GM21528 (cell line): Measurements from ENCODE around the gene MAML2.
A peak's percentile ranks its signal among the peaks of the same experiment; 100 is the strongest.

Experiments used
- ATAC-seq: cut with Tn5 transposase; IDR thresholded peaks from one replicate; pipeline ENCODE4 v1.9.1; 2021; ENCODE audit warnings: mild to moderate bottlenecking, moderate library complexity; ENCODE audit not compliant: unreplicated experiment, low FRiP score

Gene MAML2

DNA sequence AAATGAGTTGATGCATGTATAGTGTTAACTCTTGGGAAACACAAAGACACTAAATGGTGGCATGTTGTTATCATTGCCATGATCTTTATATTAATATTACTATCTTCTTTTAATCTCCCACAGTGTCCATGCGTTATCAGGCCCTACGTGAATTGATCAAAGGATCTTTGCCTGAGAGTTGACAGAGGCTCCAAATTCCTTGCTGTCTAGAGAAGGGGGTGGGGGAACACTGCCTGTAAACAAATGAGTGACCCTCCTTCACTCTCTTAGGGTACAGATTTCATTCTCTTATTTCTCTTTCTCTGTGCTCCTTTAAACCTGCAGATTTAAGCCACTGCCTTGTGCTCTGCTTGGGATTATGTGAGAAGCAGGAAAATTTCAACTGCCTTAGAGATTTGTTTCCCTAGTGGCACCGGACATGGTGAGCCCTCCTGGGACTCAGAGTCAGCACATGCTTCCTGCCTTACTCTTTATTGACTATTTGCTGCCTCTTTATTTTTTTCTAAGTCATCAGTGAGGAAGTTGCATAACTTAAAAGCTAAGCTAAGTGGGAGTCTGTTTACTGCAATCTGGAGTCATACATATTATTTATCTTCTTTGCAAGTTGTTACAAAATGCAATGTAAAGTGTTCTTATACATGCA is 122.9 kb downstream of the MAML2 start:
- no peak for ATAC-seq

DNA sequence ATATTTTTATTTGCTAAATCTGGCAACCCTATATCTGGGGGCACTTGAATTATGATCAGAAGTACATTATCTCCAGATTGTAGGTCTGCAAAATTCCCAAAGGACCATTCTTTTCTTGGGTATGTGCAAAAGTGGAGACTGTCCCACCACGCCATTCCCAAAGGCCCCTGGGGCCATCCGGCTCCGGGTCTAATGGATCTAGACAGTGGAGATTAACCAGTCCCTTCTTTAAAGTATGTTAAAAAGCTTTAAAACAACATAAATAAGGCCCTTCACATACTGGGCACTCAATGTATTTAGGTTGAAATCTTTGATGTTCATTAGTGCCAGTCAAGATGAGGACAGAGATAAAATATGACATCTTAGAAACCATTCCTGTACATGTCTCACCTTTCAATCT is 124.1 kb downstream of the MAML2 start:
- ATAC-seq = no peak

DNA sequence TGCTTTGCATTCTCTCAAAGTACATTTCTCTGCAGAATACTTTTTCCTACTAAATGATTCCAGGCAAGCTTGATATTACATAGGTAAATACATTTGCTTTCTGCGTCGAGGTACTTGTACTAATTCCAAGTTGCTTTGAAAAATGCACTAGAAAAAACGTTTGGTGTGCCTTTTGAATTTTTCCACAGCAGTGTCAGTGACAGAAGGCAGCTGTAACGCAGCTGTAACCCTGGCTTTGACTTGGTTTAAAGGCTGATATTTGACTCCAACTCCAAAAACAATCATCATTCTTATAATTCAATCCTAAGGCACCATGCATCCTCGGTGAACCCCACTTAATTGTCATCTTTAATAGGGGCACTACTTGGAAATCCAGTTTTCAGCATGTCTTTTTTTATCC is 125.0 kb downstream of the MAML2 start:
- ATAC-seq = no peak

DNA sequence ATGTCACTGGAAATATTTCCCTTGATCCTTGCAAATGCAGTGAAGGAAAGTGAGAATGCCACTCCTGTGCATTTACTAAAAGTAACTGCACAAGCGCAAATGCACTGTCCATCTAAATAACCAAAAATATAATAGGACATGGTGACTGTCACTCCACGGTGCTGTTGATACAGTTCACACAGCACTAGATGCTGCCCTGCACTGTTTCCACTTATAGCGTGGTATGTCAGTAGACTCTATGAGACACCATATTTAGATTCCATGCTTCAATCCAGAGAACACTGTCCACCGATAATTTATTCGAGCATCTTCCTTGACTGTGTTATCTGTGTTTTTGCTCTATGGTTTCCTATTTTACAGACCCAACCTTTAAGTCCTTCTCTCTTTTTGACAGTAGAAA is 125.8 kb downstream of the MAML2 start:
- no peak for ATAC-seq

DNA sequence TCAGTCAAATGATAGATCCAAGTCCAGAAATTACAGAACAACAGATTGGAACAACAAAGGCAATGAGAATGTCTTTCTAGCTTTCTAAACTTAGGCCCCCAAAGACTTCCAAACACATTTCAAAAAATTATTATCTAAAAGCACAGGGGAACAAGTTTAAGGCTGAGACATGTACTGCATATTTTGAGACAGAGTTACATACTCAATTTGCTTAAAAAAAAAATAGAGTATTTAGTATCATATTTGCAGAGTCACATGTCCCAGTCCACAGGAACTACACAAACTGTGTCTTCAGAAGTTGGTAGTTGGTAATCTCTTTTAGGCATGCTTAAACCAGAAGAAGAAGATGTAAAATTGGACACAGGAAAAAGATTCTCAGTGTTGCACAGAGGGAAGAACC is 127.2 kb downstream of the MAML2 start:
- ATAC-seq = no peak

DNA sequence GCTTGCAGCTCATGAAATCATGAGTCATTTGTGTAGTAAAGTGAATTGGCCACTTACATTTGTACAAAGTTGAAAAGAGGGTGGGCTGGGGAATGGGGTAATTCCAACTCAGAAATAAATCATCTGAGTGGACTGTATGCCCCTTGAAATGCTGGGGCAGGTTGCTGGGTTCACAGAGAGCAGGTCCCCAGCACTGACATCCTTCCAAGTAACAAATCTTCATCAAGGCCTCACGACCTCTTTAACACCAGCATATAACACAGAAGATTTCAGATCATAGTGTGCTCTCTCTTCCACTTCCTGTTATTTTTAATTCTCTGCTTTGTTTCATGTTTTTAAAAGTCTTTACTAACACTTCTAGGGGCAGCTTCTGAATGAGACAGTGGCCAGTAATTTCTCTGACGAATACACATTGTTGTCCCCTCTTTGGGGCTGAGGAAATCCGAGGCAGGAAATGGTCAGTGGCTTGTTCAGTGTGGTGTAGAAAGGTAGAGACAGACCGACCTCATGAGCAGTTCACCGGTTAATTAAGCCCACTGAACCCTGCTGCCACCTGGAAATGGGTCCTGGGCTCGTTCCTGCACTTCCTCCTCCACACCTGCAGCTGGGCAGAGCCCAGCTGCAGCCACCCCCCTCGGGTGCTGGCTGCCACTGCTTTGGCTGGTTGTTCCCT is 127.7 kb downstream of the MAML2 start:
- ATAC-seq = peak; percentile 85

DNA sequence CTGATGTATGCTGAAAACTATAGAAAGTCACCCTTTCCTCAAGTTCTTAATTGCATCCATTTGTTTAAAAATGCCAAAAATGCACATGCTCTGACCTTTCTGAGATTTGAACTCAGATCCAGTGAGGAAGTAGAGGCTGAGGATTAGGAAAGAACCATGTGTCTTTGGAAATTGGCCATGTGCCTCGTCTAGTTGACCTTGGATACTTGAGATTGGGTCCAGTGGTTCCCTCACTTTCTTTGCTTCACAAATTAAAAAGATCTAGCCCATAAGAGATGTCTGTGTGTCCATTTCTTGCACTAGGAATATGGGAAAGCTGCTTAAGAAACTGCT is 128.3 kb downstream of the MAML2 start:
- no peak for ATAC-seq

DNA sequence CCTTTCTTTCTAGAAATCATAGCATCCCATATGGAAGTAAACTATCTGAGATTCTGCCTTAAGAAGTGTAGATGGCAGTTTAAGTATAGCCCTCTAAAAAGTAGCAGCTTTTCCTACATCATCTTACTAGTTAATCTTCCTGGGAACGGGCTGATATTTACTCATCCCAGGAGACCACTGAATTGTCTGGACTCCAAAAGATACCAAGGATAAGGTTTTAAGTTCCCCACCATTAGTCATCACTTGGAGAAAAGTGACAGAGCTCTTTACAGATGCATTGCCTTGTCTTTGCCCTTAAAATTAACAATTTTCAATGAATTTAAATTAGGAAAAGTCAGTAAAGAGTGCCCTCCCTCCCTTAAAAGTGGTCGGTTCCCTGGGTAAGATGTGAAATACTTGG is 129.5 kb downstream of the MAML2 start:
- ATAC-seq = no peak

DNA sequence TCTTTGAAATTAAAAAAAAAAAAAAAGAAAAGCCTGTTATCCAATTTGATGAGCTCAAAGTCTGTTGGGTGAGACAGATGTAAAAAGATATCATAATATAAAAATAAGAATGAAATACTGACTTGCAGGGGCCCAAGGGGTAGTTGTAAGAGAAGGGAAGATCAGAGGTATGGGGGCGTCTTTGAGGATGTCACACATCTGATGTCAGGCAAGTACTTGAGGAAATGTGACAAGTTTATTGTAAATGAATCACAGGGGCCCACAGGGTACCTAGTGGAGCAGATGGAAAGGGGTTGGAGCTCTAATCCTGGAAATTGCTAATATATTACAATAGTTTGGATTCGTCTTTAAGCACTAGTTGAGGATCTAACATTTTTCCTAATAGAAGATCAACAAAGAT is 131.6 kb downstream of the MAML2 start:
- ATAC-seq = no peak

DNA sequence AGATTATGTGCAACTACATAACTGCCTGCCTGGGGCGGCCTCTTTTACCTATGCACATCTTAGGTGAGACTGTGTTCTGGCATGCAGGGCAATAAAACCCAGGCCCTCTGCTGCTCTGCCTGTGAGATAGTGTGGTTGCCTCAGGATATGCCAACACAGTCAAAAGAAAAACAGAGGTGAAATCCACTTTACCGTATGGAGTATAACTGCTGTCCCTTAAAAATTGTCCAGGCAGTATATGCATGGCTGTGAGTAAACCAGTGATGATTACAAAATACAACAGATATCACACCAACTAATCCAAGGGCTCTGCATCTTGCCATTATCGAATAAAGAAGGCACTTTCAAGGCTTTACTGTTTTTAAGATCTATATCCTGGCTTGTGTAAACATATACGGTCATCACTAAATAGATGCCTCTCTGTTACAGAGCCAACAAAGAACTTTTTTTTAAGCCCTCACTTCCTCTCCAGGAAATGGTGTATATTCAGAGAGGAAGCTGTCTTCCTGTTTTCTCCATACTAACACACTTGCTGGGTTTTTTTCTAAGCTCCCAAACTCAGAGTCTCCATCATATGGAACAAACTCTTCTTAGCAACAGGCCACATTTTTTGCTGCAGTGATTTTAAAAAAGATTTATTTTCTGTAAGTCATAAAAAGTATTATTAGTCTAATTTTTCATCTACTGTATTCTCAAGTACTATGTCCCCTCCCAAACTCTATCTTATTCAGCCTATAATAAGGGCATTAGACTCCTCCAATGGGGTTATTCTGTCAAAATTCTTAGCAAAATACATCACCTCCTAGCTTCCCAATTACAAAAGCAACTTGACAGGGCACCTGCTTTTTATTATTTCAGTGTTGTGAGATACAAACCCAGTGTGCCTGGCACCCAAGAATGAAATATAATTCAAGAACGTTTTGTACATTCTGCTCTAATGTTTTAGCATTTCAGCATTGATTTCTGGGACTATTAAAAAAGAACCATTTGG is 135.2 kb downstream of the MAML2 start:
- no peak for ATAC-seq

DNA sequence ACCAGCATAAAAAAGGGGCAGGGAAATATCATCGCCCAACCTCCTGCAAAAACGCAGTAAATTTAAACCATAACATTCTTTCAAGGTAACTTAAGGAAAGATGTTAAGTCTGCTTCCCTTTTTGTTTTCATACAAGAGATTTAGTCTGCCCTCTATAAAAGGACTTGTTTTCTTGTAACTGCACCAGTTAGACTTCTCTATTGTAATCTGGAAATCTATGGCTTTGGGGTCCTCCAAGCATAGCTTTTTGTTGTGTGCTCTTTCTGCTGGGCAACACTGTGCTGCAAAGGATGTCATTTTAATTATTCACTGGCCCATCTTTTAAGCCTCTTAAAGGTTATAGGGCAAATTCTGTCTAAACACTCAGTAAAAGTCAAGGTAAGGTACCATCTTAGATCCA is 136.0 kb downstream of the MAML2 start:
- ATAC-seq = no peak

DNA sequence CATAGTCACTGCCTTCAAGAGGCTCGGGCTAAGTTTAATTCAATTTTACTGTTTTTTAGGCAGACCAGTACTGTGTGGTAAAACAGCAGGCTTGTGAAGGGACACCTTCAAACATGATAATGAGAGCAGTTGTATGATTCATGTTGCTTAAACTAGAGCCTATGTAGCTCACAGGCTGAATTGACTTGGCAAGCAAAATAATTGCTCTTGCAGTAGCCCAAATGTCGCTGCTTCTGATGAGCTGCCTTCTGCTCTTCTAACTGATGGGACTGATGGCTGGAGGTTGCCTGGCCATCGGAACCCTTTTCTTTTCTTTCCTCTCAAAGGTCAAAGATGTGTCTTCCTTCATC is 137.6 kb downstream of the MAML2 start:
- no peak for ATAC-seq

DNA sequence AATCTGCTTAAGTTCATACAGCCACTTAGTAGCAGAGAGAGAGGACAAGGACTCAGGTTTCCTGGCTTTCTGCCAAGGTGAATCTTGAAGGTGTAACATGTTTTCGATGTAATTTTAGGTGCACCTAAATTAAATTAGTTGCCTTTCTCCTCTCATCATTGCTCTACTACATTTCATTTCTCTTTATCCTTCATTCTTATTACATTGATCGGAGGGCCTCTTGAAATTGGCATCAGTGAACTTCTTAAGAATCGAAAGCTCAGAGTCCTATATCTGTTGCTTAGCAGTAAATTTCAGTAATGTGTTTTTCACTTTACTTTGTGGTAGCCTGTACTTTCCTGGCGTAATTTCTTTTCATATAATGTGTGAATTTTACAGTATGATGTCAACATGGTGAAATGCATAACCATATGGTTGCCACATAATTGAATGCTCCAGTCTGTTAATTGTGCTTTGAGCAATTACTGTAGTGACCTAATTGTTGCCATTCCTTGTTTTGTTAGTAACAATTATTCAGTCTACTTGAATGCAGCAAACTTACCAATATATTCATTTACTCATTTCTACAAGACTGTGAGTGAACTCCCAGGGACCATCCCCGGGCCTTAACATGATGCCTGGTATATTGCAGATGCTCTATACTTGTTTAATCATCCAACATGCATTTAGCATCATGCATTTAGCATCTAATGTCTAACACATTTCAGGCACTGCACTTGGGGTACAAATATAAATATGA is 138.1 kb downstream of the MAML2 start:
- no peak for ATAC-seq

DNA sequence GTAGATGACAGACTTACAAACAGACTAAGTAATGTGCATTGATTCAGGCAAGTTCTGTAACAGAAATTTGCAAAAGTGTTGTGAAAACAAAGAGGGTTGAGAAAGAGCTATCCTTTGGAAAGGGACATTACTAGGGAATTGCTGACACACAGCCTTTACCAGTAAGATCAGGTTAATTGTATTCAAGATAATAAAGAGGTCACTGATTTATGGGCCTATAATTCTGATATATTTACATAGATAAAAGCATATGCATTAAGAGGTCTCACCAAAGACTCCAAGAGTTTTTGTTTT is 138.7 kb downstream of the MAML2 start:
- ATAC-seq = no peak

DNA sequence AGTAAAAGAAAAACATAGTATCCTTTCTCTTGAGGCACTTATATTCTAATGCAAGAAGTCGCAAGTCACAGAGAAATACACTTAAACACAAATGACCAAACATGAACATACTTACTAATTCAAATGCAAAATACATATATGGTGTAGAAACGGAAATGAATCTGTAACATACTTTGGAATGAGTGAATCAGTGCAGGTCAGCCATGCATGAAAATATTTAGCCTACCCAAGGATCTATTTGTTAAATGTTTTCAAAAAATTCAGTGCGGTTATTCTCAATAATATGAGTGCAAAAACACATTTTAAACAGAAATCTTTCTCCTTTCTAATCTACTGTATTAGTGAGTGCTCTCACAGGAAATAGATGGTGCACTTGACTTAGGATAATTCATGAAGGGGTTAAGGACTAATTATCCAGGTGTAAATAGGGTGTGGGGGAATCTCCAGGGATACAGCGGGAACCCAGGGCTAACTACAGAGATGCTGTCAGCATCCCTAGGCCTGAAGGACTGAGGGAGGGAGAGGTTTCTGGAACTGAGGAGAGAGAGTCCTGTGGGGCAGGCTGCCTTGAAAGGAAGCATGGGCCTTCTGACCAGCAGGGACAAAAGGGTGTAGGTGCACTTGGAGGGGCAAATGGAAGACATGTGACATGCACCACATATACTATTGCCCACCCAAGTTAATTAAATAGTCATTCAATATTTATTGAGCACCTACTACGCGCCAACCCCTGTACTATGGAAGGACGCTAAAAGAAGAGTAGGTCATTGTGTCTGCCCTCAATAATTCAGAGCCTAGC is 139.2 kb downstream of the MAML2 start:
- ATAC-seq = no peak

DNA sequence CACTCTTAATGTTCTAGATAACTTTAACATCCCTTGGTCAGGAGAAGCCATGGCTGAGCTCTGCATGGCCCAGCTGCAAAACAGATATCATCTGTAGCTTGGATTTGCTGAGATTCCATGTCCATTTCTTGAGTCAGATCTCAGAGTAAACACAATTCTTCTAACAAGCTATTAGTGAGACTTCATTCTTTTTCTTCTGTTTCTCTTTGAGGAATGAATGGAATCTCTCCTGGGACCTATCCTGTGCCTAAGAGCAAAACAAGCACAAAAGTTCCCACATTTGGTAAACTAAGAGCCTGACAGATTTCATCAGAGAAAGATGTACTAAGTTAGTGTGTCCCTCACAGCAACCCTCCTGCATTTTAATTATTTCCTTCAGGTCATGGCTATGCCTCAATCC is 142.8 kb downstream of the MAML2 start:
- no peak for ATAC-seq

DNA sequence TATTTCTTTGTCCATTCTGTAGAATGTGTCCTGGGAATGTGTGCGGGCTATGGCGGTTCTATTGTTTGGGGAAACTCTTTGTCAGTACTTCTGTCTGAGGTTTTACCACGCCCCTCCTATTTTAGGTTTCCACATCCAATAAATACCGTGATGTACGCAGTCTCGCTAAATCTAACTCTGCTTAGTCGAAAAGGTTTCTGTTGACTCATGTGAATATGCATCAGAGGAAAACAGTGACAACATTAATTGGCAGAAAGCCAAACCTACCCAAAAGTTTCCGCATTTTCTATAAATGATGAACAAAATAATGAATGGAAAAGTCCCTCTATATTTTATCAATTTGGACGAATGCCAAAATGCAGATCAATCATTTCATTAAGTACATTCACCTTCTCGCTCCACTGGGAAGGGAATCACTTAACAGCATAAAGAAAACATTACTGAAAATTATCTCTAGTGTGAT is 143.4 kb downstream of the MAML2 start:
- no peak for ATAC-seq

DNA sequence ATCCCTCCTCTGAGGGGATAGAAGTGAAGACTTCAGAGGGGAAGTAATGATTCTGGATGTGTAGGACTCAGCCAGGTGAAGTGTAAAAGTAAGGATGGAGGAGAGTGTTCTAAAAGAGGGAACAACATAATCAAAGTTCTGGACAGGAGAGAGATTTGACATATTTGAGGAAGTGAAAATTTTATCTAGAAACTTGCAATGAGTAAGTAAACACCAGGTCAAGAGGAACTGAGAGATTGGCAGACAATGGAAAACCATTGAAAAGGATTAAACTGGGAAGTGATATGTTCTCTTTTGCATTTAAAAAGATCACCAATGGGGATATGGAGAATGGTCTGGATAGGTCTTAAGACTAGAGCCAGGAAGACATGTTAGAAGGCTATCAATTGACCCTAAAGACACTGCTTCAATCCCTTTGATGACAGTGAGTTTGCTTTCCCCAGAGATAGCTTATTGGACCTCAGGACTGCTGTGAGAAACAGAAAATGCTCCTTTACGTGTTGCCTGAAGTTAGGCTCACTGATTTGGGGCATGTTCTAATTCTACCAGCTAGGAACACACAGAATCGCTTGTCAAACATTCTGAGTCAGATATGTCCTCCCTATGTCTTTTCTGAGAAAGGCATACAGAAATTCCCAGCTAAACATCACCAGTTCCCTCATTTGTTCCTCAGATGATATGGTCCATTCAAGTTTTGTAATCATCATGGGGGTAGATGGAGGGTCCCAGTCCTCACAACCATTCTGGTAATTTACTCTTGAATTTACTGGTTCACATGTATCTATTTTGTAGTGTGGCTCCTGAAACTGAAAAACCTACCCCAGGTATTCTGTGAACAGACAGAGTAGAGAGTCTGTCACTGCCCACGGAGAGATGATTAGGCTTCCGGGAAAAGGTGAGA is 144.9 kb downstream of the MAML2 start:
- peak; percentile 80 for ATAC-seq

DNA sequence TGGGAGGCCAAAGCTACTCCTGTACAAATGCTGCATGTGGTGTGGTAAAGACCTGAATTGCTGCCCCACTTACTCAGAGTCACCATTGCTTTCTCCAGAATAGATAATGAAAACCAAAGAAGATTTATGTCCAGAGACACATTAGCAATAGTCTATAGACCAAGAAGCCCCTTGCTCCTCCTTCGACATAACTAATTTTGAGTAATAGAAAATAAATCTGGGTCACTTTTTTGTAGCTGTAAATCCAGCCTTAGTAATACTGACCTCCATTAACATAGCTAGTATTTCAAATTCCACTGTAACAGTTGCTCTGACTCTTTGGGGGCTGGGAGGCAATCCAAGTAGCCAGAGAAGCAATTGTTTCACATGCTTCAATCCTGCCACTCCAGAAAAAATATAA is 145.9 kb downstream of the MAML2 start:
- no peak for ATAC-seq
